Inflammatory macrophage treated with lipopolysaccharide for 1 hour (primary cell): ENCODE data around the gene MRPS6.

Source experiments
- DNase-seq, 2 donors: peaks; one replicate each; pipeline ENCODE4 v3.0.0-alpha.2; 2020 to 2022

The MRPS6 gene

DNA sequence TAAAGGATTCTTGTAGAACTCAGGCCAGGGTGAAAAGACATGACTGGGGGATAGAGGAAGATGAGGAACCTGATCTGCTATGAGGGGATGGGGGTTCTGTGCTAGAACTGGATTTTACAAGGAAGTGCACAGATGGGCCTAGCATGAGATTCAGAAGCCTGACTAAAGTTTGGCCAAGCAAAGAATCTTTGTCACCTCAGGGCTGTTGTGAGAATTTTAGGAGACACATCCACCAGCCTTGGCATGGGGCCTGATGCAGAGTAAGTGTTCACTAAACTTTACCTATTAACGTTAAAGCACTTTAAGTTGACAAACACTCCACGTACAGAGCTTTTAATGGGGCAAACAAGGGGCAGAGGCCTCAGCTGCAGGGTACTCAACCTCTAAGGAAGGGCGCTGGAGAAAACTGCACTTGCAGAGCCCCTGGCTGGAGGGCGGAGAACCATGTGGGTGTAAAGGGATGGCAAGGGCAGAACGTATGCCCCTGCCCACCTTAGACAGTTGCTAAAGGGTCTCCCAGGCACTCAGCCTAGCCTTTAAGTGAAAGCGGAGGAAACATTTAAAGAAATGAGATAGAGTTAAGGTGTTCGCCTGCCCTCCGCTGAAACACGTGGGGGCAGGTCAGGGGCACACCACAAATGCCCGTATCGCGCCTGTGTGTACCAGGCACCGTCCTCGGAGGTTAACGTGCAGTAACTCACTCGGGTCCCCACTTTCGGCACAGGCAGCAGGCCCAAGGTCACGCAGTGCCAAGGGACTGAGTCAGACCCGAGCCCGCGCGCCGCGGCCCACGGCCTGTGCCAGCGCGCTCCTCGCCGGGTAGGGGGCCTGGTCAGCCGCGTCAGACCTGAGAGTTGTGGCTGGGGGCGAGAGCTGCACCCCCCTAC lies 990 bp upstream of the MRPS6 start:
- no peak for DNase-seq

DNA sequence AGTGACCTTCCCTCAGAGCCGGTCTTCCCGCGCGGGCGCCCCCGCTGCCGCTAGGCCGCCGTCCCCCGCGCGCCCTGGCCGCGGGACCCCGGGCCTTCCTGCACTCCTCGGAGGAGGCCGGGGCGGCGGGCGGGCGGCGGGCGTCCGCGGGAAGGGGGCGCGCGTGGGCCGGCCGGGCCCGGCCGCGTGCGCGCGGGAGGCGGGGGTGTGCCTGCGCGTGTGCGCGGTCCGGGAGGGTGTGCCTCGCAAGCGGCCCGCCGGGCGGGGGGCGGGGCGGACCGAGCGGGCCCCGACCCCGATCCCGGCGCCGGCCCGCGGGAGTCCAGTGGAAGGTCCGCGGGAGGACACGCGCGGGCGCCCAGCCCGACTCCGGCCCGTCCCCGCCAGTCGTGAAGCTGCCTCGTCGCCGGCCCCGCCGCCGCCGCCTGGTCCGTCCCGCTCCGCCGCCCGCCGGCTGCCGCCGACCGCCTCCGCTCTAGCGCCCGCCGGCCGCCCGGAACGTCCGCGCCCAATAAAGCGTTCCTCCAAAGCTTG lies 438 bp downstream of the MRPS6 start:
- DNase-seq: peak; percentile 16 to 35

DNA sequence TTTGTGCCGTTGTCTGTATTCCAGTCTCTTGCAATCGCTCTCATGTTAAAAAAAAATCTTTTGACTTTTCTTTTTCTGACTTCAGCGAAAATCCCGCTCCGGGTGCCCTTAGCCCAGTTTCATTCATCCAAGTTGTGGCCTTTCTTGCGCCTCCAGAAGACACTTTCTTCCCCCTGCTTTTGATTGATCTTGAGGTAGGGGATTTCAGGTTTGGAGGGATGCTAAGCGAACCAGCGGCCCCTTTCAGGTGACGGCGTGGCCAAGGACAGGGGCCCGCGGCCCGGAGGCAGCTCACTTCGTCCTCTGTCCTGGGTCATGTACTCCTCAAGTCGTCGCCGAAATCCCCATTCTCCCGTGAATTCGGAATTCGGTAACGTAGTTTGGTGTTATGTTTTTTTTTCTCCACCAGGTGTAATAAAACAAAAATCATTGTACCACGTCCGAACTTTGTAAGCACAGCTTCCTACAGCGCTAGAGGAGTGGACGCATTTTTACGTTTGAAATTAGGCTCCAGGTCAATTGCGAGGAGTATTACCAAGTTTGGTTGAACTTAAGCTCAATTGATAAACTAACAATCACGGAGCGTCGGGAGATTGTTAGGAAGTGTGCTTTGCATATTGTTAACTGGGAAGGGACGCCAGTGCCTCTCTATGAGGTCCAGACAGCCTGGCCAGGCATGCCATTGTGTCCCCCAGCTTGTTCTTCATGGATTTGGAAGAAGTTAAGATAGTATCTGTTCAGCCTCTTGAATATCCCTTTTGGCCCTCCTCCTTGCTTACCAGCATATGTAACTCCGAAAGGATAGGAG lies 1.1 kb downstream of the MRPS6 start:
- no peak for DNase-seq

DNA sequence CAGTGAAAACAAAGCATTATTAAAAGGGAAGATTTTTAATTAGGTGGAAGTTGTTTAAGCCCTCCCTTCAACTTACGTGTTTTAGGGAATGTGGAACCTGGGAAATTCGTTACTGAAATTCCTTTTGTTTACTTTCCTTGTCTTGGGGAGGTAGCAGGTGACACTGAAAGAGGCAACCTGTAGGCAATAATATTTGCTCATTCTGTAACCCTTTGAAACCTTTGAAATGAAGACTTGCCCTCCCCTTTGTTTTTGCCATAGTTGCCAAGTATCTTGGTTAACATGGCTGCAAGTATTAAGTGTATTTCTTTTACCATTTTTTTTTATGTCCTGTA lies 1.7 kb downstream of the MRPS6 start:
- DNase-seq: no peak

DNA sequence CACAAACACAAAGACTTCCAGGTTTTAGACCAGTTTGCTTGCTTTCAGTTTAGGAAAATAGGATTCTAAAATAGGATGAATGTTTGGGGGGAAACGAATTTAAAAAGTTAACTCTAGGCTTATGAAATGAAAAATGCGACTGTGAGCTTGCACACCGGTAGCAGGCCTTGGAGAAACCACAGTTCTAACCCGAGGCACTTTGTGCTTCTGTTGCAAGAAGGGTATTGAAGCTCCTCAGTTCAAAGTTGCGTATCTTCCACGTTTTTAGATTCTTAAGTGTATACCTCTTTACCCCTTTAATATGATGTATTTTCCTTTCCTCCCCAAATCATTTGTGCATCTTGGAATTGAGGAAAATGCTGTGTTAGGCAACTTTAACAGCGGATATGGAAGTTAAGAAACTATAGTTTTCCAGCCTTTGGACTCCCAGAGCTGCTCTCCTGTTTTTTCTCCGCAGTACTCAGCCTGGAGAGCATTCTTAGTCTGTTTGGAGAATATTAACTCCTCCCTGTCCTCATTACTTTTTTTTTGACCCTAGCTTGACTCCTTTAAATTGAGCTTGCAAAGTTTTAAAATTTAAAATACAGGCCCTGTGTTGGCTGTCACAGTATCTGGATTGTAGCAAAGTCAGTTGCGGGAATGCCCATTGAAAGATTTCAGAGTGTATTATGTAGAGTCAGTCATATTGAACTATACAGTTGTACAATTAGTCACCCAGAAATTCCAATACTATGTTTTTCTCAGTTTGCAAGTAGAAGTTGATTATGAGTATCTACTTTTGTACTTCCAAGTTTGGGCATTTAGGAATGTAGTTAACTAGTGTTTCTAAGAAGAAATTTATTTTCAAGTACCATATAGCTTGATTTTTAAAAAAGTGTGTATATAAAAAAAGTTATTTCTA lies 2.6 kb downstream of the MRPS6 start:
- DNase-seq: no peak

DNA sequence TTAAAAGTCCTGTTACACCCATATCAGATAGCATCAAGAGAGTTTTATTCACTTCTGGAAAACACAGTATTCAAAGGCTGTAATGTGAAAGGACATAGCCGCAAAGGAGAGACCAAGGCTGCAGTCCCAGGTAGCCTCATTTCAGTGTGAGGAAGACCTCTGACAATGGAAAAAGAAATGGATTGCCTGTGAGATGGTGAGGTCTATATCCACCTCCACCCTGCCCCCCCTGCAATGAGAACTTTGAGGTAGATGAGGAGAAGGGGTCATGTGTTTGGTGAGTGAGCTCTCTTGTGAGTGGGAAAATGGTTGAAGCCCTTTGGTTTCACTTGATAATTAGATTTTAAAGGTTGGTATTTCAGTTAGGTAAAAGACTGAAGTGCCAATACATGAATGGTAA lies 3.5 kb downstream of the MRPS6 start:
- DNase-seq: no peak

DNA sequence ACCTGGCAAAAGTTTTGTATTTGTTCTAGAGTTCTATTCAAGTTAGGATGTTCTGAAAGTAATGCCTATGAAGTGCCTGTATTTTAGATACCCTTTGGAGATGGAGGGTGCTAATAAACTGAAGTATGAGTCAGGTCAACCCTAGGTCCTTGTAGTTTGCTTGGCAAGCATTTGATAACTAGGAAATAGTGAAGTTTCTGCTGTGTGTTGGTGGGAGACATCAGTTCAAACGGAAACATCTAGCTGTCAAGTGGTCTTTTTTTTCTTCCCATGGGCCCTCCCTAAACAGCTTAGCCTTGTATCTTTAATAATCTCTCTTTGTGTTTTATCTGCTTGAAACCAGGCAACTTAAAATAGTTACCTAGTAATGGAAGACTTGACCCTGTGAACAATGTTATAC lies 4.5 kb downstream of the MRPS6 start:
- no peak for DNase-seq

DNA sequence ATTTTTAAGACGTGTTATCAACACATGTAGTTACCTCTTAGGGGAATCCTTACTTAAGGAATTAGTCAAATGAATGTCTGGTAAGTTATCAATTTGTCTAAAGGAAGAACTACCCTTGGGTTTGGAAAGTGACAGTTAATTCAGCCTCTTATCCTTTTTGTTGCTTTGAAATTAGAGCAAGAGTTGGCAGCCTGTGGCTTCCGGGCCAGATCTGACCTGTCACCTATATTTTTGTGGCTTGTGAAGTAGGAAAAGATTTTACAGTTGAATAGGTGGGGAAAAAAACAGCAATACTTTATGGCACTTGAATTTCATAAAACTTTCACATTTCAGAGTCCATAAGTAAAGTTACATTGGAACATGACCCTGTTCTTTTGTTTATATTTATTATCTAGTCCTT lies 5.5 kb downstream of the MRPS6 start:
- DNase-seq: no peak

DNA sequence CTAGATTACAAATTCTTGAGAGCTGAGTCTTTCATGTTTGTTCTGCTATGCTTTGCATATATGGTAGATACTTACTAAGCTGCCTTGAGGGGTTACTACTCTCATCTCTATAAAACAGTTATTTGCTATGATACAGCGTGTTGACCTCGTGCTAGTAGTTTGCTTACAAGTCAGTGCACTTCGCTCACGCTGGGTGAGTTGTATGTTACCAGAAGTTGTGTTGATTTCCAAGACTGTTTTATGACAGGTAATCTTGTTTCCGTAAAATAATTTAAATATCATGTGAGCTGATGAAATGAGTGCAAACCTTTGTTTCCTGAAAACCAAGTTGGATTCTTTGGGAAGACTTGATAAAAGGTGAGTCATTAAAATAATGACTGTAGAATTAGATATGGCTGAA lies 7.3 kb downstream of the MRPS6 start:
- DNase-seq: no peak

DNA sequence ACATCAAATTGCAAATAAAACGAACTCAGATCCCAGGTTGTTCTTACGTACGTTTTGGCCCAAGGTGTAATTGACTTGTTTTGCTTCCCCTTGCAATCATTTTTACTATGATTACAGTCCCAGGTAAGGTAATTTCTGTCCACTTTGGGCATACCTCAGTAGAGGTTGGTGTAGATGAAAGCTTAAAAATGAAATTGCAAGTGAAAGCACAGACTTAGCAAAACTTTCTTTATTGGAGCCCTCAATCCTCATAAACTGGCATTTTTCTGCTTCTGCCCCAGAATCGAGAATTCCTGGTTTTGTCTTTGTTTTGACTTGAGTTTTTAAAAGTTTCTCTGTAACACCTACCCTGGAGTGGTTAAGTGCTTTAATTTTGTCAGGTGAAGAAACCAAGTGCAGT lies 9.4 kb downstream of the MRPS6 start:
- no peak for DNase-seq

DNA sequence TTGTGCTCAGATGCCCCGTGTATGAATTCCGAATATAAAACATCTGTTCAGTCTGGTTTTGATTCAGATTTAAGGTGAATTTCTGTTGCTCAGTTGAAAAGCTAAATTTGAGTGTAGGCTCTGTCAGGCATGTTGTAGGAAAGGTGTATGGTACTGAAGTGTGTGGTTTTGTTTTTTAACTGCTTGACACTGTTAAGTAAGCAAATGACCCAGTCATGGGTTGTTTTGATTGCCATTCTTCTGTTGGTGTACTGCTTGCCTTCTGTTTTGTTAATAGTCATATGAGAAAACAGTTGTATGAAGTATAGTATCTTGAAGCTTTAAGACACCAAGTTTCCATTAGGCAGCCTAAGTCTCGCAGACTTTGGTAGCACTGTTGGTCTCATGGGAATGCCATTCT lies 10.0 kb downstream of the MRPS6 start:
- no peak for DNase-seq

DNA sequence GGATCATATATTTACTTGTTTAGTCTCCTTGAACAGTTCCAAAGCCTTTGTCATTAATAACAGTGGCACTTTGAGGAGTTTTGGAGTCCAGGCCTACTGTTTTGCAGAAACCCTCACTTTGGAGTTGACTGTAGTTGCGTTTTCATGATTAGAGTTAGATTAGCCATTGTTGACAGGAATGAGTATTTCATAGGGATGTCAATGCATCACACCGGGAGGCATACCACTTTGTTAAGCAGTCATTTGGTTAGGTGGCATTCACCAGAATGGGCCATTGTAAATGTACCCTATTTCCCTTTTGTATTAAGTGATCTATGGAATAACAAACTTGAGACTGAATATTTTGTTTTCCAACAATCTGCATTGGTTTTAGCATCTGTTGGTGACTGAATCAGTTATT lies 11.8 kb downstream of the MRPS6 start:
- no peak for DNase-seq

DNA sequence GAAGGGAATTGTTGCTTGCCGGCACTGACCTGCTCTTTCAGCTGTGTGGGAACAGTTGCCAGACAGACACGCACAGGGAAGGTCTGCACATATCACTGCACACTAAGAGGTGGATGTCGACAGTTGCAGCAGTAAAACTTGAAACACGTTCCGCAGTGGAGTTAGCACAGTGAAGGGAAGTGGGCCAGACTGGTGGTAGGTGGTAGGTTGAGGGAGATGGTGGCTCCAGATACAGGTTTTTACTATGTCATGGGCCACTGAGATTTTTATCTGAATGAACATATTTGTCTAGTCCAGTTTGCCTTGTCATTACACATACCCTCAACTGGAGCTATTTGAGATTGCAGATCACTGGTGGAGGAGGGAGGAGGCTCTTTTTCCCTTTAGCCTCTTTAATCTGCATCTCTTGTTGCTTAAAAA lies 13.5 kb downstream of the MRPS6 start:
- no peak for DNase-seq

DNA sequence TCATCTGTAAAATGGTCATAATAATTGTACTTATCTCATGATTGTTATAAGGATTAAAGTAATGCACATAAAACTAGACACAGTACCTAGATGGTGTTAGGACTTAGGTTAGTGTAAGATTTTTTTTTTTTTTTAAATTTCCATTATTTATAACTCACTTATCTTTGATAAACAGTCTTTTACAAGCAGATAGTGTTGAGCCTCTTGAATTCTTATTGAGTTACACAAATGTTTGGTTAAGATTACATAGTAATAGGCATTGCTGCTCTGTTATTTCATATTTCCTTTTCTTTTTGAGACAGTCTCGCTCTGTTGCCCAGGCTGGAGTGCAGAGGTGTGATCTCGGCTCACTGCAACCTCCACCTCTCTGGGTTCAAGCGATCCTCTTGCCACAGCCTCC lies 15.4 kb downstream of the MRPS6 start:
- no peak for DNase-seq

DNA sequence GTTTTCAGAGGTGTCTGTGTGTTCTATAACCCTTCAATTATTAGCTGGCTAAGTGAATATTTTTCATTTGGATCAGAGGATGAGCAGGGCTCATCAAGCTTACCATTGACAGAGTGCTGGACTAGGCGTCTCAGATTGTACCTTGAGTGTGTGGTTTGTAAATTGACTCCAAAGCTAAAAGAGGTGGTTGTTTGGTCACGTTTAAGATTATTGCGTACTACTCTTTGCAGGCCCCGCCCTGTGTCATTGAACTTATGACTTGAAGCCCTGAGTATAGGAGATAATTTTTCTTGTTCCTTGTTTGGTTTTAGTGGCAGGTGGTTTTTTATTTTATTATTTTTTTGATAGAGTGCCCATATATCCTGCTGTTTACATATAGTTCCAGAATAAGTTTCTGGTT lies 17.7 kb downstream of the MRPS6 start:
- DNase-seq: no peak

DNA sequence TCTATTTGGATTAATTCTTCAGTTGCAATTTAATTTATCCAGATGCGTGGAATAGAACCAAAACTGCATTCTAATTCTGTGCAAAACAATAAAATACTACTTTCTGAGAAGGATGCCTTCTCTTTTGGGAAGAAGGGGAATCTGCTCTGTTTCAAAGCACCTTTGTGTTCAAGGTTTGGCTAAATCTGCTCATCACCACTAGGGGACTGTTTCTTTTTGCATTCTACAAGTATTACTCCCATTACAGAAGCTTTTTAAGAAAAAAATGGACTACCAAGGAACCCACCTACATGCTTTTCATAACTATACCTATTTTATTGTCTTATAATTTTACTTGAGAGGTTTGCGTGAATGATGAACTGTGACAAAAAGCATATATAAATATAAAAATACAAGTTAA lies 18.2 kb downstream of the MRPS6 start:
- DNase-seq: no peak

DNA sequence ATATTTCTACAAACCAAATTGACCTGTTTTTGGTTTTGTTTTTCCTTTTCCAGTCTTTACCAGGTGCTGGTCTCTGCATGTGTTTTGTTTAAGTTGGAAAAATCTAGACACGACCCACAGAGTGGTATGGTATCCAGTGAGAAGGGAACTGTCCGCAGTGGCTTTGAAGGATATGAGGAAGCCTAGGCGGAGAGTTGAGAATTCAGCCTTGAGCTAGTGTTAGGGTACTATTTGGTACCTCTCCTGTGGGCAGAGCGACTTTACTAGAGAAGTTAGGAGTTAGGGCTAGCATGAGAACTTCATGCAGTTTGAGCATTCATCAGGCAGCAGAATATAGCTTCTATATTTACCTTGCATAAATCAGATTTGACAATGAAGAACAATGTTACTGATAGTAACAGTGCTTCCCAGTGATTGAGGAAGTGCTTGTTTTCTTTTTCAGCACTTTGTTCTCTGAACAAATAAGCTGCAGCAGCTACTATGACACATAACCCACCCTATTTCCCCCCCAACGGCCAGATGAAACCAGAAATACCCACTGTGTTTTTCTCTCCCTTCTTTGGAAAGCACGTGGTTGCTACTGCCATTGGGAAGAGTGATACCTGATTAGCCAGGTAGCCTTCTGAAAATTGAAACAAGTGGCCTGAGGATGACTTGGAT lies 19.0 kb downstream of the MRPS6 start:
- no peak for DNase-seq

DNA sequence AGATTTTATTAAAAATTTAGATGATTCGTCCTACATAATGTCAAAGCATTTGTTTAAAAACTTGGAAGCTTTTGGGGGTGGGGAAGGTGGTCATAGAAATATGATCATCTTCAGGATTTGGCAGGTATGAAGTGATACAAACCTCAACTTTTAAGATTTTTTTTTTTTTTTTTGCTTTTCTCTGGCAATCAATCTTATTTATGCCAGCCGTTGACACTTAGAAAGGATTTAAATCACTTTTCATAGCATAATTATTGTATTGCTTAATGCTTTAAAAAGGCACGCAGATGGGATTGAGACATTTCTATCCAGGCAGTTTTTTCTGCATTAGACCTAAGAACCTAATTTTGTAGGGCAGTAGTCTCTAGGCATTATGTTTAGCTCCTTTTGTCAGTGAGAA lies 19.7 kb downstream of the MRPS6 start:
- DNase-seq: no peak

DNA sequence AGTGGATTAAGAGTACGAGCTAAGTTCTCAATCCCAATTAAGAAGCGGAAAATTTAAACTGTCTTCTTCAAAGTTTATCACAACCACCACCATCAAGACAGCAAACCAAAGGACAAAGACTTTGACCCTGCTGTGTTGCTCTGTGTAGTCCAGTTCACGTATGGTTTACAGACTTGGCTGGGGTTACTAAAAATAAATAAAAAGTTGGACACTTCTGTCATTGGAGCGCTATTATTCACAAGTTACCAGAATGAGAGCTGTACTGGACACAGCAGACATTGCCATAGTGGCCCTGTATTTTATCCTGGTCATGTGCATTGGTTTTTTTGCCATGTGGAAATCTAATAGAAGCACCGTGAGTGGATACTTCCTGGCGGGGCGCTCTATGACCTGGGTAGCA lies 21.6 kb downstream of the MRPS6 start:
- no peak for DNase-seq

DNA sequence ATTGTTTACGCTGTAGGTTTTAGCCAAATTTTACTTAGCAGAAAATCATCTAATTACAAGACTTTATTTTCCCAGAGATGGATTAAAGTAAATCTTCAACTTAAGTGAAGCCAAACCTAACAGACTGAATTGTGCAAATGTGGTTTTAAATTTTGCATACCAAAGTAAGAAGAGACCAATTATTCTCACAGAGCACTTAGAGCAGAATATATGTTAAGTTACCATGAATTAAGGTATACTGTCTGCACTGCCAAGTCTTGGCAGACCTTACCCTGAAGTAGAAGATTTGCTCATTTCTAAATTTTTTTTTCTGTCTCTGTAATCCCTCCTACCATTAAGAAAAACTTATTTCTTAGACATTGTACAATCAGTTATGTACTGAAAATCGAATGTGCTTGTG lies 24.1 kb downstream of the MRPS6 start:
- DNase-seq: no peak

DNA sequence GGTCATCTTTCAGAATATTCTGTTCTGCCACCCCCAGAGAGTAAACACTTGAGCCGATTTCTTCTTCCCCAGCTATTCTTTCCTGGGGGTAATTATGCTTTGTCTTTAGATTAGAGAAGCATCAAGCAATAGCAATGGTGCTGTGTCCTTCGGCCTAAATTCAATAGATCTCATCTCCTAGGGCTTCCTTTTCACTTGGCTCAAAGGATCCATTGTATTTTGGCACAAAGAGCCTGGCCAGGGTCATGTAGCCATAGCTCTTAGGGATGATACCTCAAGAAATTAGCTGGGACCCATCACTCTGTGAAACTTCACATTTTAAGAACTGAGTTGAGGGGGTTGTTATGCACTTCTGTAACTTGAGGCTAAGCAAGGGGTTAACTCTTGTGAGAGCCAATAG lies 27.0 kb downstream of the MRPS6 start:
- no peak for DNase-seq

DNA sequence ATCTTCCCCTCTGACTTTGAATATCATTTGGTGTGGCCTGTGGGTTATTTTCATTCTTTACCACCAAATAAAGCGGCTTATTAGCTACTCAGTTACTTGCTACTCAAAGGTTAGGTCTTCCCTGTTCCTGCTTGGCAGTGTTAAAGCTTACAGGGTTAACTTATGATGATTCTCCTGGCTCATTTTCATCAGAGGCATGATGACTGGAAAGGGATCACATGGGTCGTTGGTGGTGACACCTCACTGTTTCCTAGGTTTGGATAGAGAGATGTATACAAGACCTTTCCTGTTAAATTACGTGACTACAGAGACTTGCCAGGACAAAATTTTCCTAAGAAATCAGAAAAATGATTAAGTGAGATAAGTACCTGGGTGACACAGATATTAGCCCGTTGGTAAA lies 27.4 kb downstream of the MRPS6 start:
- no peak for DNase-seq
